HG03469 (cell line): ENCODE measurements around the gene OR8A1.
"Not testable (repeated sequence)": the region's sequence is repeated elsewhere in the genome, so short reads cannot be mapped to it uniquely, and the experiment has no call there.

ENCODE experiments used
- ATAC-seq: cut with Tn5 transposase; IDR thresholded peaks from one replicate; pipeline ENCODE4 v1.9.1; 2021; ENCODE audit warnings: mild to moderate bottlenecking, moderate library complexity, moderate number of reproducible peaks; ENCODE audit not compliant: unreplicated experiment

The OR8A1 gene

DNA sequence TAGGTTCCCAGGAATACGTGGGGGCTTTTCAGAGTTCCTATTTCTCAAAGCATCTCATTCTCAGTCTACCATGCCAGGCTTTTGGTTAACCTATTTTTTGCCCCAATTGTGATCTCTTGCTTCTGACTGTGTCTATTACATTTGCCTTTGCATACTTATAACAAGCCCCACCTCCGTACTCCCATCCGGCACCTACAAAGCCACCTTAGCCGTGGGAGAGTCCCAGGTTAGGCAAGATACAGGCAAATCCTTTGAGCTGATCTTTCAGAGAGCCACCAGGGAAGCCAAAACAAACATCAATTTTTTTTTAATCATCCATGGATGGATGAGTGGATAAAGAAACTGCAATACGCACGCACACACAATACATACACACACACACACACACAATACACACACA lies 22.8 kb downstream of the OR8A1 start:
- no peak for ATAC-seq

DNA sequence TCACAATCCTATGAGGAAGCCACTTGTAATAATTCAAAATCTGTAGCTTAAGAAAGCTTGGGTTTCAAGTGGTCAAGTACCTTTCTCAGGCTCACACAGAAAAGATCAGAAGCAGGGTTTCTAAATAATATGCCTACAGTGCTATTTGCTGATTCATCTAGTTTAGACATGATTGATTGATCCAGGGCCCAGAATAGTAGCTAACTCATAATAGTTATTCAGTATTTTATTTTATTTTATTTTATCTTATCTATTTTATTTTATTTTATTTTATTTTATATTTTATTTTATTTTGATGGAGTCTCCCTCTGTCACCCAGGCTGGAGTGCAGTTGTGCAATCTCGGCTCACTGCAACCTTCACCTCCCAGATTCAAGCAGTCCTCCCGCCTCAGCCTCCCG lies 25.5 kb downstream of the OR8A1 start:
- no peak for ATAC-seq

DNA sequence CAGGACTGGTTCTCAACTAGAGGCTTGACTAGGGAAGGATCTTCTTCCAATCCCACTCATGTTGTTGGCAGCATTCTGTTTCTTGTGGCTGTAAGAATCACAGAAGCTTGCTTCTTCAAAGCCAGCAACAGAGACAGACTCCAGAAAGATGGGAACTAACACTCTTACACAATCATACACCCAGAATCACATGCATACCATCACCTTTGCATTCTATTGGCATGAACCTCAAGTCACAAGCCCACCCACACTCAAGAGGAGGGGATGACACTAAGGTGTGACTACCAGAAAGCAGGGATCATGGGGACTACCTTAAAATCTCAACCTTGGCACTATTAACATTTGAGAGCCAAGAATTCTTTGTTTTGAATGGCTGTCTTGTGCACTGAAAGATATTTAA lies 27.8 kb downstream of the OR8A1 start:
- no peak for ATAC-seq

DNA sequence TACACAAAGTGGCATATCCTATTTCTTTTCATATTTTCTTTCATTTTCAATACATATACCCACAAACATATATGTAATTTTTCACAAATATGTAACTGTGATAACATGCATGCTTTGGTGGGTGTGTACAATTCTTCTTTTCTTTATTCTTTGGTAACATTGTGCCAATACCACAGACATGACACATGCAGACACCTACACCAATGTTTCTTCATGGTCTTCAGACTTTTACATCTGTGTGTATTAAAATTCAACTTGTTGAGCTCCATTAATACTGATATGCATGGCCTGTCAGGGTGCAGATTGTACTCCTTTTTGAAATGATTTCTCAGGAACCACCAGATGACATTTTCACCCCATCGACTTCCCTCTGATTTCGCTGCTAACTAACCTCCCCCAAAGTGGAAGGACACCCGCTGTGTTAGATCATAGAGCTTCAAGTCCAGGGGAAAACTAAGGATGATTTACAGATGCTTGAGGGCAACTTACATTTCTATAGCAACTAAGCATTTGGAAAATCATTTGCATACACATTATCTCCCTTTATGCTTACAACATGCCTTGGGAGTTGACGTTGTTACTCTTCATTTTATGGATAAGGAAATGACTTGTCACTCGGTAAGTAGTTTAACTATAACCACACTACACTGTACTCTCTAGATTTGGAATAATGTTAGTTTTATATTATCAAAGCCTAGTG lies 31.0 kb downstream of the OR8A1 start:
- ATAC-seq = no peak

DNA sequence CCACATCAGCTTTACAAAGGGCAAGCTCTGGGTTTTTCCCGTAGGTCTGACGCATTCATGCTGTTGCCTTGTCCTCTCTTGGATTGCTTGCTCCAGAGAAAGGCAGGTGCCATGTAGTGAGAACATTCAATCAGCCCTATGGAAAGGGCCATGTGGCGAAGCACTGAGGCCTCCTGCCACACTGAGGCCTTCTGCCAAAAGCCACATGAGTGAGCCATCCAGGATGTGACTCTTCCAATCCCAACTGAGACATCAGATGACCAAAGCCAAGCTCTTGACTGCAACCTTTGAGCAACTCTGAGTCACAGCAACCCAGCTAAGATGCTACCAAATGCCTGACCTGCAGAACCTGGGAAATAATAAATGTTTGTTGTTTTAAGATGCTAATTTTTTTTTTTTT lies 32.4 kb downstream of the OR8A1 start:
- no peak for ATAC-seq

DNA sequence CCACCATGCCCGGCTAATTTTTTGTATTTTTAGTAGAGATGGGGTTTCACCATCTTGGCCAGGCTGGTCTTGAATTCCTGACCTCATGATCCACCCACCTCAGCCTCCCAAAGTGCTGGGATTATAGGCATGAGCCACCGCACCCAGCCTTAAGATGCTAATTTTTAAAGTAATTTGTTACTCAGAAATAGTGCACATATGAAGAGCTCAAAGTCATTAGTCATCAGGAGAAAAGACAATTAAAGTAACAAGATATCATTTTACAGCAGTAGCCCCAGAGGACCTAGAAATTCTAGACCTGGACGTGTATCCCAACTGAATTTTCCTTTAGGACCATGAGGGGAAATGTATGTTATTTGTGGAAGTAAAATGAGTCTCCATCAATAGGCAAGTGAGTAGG lies 32.9 kb downstream of the OR8A1 start:
- ATAC-seq = not testable (repeated sequence)

DNA sequence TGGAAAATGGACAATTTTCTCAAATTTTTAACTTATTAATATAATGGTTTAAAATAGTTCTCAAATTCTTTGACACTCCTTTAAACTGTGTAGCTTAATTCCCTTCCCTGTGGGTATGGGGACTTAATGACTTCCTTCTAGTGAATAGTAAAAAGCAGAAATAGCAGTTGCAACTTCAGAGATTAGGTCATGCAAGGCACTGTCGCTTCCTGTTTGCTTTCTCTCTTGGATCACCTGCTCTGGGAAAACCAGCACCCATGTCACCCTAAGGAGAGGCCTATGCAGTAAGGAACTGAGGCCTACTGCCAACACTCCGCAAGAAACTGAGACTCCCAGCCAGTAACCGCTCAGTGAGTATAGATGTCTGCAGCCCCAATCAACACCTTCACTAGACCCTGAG lies 35.9 kb downstream of the OR8A1 start:
- ATAC-seq = no peak

DNA sequence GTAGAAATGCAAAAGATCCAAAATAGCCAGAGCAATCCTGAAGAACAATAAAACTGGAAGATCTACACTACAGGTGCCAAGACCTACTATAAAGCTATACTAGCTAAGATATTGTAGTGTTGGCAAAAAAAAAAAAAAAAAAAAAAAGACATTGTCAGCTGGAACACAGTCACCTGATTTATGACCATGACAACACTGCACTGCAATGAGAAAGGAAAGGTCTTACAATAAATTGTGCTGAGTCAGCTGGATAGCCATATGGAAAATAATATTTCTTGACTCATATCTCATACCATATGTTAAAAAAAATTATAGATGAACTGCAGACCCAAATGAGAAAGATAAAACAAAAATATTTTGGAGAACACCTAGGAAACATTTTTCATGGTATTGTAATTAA lies 38.4 kb downstream of the OR8A1 start:
- ATAC-seq = no peak

DNA sequence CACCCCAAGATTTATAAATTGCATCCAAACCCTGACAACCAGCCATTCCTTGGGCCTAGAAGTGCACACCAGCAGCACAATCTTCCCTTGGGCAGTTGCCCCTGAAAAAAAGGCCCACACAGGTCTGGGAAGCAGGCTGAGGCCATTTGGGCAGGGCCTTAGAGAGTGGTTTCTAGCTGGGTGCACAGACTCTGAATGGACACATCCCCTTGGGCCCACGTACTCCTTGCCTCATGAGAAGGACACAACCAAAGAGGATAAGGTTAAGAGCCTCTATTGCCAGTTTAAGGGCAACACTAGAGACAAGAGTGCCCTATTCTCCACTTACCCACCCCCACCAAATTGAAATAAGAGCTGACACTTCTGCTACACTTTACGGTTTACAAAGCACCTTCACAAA lies 40.5 kb downstream of the OR8A1 start:
- ATAC-seq = no peak

DNA sequence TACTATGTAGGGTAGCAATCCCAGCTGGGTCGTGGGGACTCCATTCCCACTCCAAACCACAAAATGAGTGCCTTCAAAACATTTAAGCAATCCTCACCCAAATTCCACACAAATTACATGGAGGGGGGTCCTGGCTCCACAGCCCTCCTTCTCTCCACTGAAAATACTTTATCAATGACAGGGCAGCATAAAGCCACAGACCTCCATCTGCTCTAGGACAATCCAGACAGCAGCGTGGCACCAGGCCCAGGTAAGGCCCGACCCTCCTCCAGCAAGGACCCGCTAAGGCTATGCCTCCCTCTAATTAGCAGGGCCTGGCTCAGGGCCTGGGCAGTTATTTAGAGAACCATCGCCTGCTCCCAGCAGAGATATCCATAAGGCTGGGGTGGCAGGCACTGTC lies 41.3 kb downstream of the OR8A1 start, which contains the start of gene PANX3:
TSS of gene PANX3 (plus strand) at position 365 of the 400 bp plus-strand sequence. CDS start 129 bp downstream, outside the sequence.
- no peak for ATAC-seq

DNA sequence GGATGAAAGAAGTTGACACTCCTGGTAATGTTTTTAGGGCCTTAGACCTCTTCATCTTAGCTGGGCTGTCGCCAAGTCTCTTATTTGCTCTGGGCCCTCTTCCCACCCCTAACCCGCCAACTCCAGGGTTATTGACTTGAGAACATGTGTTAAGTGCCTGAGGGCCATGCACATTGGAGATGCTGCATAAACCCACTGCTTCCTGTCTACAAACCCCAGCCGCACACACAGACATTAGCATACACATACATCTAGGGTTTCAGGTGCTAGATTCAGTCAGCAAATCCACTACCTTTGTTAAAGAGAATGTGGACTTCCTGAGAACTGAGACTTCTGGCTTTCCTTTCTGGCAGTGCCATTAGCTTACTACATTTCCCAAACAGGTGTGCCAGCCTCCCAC lies 42.2 kb downstream of the OR8A1 start:
- ATAC-seq = no peak

DNA sequence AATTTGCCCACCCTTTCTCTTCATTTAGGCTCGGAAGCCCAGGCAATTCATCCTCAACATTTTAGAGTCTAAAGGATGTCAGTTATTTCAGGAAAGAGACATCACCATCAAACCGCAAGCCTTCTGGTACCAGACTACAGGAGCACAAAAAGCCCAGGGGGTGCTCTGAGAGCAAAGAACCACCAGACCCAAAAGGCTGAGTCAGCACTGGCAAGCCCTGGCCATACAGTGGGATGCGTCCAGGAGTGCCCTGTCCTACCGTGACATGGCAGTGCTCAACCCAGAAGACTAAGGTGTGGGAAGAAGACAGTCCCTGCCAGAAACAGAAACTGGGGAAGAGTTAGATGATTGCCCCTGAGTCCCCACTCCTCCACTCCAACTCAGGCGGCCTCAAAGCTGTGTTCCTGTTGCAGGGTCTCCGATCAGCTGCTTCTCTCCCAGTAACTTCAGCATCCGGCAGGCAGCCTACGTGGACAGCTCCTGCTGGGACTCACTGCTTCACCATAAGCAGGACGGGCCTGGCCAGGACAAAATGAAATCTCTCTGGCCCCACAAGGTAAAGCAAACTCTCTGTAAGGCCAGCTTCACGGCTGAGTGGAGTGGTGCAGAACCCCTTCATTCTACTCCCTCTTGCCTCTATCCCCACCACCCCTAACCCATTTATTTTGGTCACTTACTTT lies 42.9 kb downstream of the OR8A1 start:
- no peak for ATAC-seq

DNA sequence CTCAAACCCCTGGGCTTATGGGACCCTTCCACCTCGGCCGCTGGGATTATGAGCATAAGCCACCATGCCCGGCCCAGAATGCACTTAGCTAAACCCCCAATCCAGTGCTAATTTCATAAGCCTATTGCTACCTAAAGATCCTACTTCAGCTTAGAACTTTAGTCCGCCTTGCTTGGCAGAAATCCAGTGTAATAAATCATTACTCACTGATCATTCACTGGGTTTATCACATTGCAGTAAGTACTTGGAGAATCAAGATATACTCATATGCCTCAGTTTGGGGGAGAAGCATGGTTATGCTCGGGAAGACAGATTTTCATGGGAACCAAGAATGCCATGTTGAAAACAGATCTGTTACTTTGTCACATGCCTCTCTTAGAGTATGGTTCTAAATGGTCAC lies 49.1 kb downstream of the OR8A1 start:
- ATAC-seq = no peak
